HG03521 (cell line): ENCODE measurements around the gene ARL15.

ENCODE experiments used
- ATAC-seq: cut with Tn5 transposase; IDR thresholded peaks from one replicate; pipeline ENCODE4 v1.9.1; 2021; ENCODE audit warnings: mild to moderate bottlenecking, moderate library complexity; ENCODE audit not compliant: unreplicated experiment

The ARL15 gene

DNA sequence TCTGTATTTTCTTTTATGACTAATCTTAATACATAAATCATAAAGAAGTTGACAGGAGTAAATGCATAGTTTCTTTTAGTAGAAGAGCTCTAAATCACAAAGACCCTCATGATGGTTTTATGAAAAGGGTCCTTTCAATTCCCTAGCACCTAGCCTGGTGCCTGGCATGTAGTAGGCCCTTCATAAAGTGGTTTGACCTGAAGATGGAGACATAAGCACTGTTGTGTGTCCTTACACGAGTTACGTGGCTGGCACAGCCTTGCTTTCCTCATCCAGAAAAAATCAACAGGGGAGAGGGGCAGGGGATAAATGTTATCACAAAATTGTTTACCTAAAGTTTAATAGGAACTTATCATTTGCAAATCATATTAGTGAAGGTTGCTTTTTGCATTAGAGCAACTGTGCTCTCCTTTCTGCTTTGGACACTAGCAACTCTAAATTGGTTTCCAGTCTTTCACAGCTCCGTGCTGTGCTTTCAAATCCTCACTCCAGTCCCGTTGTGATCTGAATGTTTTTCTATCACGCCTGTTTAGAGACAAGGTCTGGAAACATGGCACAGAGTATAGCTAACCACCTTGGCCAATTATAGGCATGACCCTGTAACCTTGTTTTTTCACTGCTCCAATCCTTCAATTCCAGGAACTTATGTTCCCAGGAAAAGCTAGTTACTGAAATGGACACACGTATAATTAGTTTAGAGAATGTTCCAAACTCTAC lies 55.7 kb downstream of the ARL15 start:
- no peak for ATAC-seq

DNA sequence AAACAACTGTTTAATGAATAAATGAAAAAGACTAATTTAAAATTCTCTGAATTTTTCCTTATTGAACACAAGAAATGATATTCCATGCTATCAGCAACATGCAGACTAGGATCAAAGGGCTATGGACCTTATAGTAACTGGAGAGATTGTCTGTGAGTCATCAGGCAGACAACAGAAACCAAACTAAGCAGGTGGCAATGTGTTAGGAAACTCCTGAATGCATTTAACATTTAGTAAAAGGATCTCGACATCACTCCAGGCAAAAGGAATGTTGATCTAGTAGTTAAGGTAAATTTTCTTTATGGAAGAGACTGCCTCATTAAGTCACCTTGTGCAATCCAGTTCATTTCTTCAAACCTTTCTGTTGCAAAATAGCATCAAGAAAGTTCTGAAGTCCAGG lies 58.4 kb downstream of the ARL15 start:
- no peak for ATAC-seq

DNA sequence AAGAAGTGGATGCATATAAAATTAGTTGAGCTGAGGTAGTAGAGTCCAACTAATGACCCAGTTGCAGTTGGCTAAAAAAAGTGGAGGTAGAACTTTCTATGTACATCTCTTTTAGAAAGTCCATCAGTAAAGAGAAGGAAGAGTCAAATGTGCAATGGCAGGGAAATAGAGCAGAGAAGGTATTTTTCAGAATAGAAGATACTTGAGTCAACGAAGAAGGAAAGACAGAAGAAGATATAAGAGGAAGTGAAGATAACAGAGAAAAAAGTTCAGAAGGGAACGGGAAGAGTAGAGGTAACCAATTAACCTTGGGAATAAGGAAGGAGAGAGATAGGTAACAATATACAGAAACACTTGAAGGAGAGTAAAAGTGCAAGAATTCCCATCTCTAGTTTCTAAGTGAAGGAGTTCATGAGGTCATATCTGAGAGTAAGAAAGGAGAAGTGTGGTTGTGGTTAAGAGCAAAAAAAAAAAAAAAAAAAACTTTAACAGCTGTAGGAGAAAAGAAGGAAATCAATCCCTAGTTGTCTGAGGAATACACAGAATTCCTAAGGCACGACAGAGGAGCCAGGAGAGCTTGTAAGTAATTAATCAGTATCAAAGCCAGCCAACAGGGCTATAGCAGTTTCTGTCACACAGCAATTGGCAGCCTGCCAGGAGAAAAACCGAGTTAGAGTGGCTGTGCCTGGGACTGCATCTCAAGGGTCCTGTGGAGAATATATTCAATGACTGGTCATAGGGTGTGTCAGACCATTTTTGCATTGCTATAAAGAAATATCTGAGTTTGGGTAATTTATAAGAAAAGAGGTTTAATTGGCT lies 61.0 kb downstream of the ARL15 start:
- ATAC-seq: peak; percentile 53

DNA sequence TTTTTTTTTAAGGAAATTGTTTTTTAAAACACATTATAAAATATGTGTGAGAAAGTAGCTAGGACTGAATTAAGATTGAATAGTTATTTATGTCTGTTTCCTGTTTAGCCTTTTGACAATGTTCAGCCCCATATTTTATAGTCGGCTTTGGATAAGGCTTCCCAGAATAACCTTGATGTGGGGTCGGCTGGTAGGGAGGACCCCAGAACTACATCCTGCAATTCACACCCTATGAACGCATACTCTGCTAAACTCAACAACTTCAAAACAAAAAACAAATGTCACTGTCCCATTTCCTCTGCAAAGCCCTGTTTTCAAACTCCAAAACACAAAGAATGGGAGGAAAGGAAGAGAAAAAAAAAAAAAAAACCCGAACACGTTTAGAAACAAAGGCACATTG lies 63.1 kb downstream of the ARL15 start:
- ATAC-seq: no peak

DNA sequence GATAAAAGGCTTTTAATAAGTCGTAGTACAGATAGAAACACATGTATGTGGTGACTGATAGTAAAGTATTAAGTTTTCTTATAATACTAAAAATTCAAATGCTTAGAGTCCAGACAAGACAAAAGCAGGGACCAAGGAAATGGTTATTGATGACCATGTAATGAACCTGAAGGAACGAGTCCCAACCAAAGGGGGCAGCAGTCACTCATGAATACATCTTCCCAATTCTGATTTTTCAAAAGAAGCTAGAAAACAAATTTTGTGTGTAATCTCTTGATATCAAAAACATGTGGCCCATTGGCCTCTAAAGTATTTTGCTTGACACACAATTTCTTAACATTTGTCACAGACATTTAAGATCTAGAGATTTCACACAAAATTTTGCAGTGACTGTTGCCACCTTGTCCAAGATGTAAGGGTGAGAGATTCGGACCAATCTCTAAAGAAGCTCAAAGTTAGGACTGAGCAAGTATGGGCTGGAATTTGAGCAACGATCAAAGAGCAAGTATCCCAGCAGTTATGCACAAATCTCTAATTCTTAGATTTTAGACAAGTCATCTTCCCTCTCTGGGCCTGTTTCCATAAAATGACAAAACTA lies 66.8 kb downstream of the ARL15 start:
- no peak for ATAC-seq

DNA sequence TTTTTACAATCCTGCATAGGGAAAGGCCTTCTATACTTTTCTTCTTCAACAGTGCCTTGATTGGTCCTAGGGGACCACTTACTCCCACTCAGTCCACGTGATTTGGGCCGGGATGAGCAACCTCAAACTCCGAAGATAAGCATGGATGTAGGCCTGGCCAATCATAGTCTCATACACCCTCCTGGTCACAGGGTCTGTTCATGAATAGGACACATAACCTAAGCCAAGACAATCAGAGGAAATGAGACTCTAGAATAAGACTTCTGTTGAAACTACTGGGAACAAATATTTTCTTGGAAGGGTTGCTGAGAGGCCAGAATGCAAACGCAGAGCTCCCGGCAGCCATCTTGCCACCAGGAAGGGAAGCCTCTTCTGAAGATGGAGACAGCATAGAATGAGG lies 68.1 kb downstream of the ARL15 start:
- no peak for ATAC-seq

DNA sequence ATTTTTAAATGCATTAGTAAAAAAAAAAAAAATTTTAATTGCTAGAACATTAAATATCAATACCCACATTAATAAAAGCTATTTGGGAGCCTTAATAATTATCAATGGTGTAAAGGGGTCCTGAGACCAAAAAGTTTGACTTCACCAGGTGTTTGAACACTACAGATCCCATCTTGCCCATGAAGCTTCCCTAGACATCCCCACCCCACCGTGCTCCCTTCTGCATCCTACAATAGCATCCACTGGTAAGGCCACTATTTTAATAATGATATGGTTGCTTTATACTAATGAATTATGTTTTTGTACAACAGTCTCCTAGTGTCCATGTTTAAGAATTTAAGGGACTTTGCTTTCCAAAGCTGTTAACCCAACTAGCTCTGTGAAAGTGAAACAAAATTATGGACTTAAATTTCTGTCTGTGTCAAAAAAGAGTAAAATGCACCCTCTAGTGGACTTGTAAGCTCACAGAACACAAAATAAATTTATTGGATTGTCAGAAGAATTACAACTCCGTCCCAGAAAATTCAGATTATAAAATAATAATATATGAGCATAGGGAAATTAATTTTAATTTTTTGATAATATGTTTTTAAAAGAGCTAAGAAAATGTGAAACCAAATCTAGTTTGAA lies 76.0 kb downstream of the ARL15 start:
- ATAC-seq: no peak

DNA sequence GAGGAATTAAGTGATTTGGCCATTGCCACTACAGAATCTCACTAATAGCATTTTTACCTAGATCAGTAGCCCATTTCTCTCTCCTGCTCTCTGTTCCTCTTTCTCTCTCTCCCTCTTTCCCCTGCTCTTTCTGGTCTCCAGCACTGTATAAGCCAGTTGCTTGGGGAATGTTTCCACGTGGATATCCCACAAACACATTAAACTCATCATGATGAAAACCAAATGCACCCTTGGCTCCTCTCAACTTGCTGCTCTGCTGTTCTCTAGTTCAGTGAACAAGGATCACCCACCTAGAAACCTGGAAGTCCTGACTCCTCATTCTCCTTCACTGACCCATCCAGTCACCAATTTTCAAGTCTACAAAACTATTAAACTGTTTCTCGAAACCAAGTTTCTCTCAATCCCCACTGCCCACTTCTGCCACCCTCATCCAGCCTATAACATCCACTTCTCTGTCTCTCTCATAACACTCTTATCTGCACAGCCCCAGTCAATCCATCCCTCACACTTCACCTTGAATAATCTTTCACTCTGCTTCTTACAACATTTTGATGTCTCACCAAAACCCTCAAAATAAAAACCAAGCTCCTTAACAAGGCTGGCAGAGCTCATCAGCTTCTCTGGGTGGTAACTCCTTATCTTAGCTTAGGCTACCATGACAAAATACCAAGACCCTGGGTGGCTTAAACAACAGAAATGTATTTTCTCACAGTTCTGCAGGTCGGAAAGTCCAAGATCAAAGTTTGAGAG lies 79.3 kb downstream of the ARL15 start:
- ATAC-seq: no peak

DNA sequence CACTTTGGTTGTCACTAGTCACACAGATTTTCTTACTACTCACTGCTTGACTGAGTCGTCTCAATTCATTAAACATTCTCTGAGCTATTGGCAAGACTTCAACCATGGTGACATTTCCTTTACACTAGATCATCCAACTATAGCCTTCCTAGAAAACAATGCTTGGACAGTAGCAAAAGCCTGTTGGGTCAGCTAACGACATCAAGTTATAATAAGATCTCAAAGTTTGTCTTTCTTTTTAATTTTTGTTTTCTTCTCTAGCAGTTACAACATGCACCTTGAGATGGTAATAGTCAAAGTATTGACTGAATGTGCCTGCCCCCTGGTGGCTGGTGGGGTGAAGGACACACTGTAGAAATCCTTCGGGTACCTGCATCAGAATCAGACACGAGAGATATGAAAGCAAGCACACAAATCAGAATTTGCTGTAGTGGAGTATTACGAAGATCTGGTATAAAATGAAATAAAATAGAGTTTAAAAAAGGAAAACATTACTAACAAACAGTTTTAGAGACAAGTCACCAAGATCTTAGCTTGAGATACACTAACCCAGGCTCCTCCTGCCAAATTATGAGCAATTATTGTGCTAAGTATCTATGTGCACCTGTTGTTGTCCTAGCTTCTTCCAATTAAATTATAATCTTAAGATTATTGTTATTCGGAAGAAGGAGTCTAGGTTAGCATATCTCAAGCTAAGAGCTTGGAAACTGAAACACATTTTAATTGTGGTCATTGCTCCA lies 81.2 kb downstream of the ARL15 start:
- peak; percentile 89 for ATAC-seq

DNA sequence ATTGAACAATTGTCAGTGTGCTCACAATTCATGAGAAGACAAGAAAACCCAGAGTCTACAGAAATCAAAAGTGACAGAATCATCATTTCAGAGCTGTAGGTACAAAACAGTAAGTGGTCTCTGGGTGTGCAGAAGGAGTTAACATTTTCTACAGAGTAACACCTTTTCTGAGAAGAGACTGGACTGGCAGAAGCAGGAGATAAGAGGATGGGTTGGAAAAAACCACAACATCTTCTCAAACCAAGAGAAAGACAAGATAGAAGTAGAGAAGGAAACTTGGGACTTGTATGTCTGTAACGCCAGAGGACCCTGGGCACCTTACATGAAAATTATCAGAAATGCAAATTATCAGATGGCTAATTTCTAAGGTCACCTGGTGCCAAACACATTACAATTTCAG lies 82.6 kb downstream of the ARL15 start:
- ATAC-seq: no peak

DNA sequence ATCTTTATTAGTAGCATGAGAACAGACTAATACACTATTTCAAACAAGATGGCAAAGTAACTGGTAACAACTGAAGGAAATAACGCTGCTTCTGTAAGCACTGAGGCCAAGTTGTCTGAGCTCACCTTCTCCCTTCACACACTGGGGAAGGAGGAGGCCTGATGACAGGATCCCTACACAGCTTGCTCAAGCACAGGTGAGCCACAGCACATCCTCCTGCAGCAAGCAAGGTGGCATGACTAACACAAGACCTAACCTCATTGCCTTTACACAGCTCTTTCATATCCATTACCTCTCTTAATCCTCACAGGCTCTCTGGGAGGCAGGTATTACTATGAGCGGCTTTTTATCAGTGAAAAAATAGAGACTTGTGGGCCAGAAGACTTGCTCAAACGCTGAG lies 83.3 kb downstream of the ARL15 start:
- ATAC-seq: no peak

DNA sequence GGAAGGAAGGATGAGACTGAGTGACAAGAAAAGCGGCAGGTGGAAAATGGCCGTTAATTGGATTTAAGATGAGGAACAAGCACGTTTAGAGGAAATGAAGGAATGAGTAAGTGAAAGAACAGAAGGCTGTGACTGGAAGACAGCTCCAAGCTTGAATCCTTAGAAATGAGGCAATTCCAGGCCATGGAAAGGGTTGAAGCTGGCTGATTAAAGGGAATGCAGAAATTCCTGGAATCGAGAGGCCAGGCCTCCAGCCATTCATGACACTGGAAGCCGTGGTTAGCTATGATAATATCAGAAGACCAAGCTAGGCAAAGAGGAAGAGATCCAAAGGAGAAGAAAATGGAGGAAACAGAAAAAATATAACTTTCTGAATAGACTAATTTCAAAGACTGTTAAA lies 84.2 kb downstream of the ARL15 start:
- no peak for ATAC-seq

DNA sequence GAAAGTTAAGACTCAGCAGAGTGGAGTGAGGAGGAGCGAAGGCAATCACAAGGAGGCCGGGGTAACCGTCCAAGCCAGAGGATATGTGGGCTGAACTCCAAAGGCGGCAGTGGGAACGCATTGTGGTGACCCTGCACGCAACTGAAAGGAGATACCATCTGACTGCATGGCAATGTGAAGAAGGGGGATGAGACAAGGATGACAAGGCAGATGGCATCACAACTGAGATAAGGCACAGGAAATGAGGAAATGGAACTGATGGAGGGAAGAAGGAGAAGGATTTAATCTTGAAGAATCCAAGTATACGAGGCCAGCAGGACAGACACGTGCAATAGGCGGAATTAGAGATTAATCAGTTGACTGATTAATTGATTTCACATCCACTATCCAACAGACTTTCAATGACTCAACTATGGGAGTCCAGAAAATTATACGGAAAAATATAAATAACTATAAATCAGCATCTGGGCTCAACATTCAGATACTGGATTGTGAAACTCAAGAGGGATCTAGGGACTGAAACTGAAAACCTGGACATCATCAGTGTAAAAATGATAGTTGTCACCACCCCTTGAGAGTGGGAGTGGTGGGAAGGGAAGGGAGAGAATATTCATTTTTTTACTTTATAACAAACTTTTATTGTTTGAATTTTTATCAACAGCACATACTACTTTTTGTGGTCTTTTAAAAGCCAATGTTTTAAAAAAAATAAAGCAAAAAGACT lies 86.1 kb downstream of the ARL15 start:
- no peak for ATAC-seq

DNA sequence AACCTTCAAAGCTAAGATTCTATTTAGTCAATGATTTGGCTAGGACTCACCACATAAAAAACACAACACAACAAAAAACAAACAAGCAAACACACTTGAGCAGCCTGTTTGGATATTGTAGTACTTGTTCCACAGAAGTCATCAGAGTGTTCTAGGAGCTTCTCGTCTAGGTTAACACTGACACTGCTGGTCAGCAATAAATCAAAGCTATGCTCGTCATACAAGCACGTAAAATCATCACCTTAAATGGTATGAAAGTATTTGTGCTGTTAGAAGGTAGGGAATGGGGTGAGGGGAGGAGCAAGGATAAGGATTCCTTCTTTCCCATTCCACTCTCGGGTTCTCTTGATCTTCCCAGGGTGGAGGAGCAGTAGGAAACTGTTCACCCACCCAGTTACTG lies 88.0 kb downstream of the ARL15 start:
- ATAC-seq: no peak

DNA sequence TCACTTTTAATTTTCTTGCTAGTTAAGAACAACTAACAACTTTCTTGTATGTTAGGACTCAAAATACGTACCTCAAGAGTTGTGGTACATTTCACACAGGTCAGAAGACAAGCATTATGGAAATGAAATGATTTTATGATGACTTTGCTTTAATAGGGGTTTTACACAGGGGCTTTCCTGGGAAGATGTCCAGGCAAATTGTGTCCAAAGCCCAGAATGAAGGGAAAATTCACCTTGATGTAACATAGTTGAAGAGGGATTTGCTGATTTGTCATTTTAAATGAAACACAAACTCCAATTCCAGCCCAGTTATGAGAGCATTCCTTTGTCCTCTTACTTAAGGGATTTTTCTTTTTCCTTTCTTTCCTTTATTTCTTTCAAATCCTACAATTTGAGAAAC lies 89.2 kb downstream of the ARL15 start:
- no peak for ATAC-seq

DNA sequence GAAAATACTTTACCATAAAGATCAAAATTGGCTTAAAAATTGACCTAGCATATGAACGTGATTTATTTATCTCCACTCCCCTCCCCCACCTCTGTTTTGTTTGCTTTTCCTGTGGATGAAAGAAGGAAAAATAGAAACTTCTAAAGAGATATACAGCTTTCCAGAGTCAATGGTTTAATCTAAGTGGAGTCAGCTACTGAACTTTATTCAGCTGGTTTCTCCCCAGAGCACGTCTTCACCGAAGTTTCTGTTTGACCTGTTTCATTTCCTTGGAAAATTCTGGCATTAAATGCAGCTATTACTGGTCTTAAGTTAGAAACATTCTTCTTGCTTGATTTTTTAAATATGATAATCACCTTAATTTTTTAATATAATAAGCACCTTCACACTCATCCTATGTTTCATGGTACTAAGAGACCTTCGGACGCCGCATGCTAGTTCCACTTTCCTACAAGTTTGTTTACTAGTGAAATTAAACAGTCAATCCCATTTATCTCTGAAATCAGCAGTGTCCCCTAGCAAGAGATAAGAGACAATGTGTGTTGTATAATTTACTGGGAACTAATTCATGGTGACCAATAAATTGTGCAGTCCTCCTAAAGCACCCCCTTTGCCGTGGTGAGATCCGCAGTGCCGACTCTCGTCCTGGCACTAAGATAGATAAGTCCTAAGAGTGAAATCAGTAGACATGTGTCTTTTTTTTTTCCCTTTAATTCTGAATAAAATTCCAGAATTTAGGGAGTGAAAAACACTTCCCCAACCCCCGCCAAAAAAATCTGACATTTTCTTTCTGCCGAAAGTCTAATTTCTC lies 89.9 kb downstream of the ARL15 start:
- no peak for ATAC-seq

DNA sequence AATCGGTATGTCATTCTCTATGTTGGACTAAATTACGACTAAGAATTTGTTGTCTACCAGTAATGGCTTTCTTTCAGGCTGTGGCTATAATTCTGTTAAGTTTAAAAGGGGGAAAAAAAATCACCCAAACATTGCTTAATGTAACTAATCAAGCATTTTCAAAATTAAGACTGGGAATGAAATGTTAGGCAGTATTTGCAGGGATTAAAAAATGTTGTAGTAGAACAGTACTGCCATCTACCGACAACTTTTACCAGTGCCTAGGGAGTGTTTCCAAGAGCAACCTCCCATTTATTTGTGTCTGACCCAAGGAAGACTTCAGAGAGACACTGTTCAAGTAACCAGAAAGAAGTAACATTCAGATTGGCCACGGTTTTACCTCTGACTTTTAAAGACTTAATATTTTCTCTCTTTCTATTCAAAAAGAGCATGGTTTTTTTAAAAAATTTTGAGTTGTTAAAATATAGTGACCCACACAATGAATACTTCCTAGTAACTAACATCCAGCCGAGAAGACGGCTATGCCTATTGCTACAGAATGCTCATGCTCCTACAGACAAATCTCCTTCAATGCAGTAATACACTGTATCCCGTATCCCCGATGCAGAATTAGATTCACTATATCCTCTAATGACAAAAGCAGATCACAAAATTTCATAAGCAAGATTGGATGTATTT lies 92.4 kb downstream of the ARL15 start:
- ATAC-seq: no peak

DNA sequence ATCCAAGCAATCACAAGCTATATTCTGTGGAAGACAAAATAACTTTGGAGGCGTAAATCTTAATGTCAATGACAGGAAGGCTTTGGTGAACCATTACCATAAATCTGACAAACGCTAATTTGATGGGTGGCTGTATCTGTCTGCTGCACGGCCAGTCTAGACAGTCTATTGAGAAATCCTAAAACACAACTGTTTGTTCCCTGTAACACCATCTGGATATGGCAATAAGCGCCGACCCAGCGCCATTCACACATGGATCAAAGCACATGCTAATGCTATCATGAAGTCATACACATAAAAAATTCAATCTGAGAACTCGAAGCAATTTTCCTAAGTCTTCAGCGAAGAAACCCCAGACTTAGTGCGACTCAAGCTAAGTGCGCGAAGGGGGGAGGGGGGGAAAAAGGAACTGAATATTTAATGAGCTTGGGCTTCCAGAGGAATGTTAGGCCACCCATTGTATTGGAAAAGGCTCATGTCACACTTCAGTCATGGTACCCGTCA lies 95.1 kb downstream of the ARL15 start:
- no peak for ATAC-seq
